WTC11 (cell line): Measurements from ENCODE around the gene UBE2K. TPM values are rescaled to one million over a fixed set of nuclear protein-coding genes. Genes with fewer than 3 reads are reported as not detected.
"Not testable (repeated sequence)": the region's sequence is repeated elsewhere in the genome, so short reads cannot be mapped to it uniquely, and the experiment has no call there.

Experiments used
- ATAC-seq: fragments of 200-7000 bp; cut with Tn5 transposase; 2 replicates; pipeline ENCODE4 v1.10.0; 2021; ENCODE audit warnings: mild to moderate bottlenecking, moderate library complexity
- CTCF ChIA-PET: fragments of 300-600 bp; sonication (Branson Sonifier 250); formaldehyde crosslinking; loops from one replicate; lab custom pipeline; 2021; ENCODE audit warnings: antibody characterized with exemption; lab: Charles Lee
- POLR2A ChIA-PET: fragments of 350-600 bp; sonication (Branson Sonifier 250); formaldehyde crosslinking; loops from one replicate; lab custom pipeline; 2021; ENCODE audit warnings: antibody characterized with exemption; lab: Charles Lee
- DNase-seq: peaks from one replicate; pipeline ENCODE4 v3.0.0; 2021; ENCODE audit warnings: low spot score
- H3K27ac Mint-ChIP-seq: 2 replicates; pipeline ENCODE4 v1.8.0; 2021; ENCODE audit warnings: mixed read lengths
- H3K27me3 Mint-ChIP-seq: 2 replicates; pipeline ENCODE4 v1.8.0; 2021; ENCODE audit warnings: low read depth, mild to moderate bottlenecking, moderate library complexity, mixed read lengths
- H3K36me3 Mint-ChIP-seq: 2 replicates; pipeline ENCODE4 v1.8.0; 2021; ENCODE audit warnings: mixed read lengths
- H3K4me1 Mint-ChIP-seq: 2 replicates; pipeline ENCODE4 v1.8.0; 2022; ENCODE audit warnings: mixed read lengths
- H3K4me3 Mint-ChIP-seq: 2 replicates; pipeline ENCODE4 v1.8.0; 2021; ENCODE audit warnings: mild to moderate bottlenecking, moderate library complexity, mixed read lengths
- H3K9me3 Mint-ChIP-seq: 2 replicates; pipeline ENCODE4 v1.8.0; 2021; ENCODE audit warnings: mixed read lengths
- GRHL2 ChIP-seq: fragments of 250-450 bp; sonication (Bioruptor Pico); IDR thresholded peaks from 2 replicates; pipeline ENCODE4 v1.8.0; 2022; ENCODE audit warnings: mild to moderate bottlenecking, moderate library complexity; ENCODE audit not compliant: insufficient replicate concordance, severe bottlenecking
- GTF2I ChIP-seq: fragments of 250-450 bp; sonication (Bioruptor Pico); conservative IDR thresholded peaks from 2 replicates; pipeline ENCODE4 v1.4.0; 2021; ENCODE audit warnings: mild to moderate bottlenecking
- IRF2 ChIP-seq: sonication (generic); formaldehyde crosslinking; IDR thresholded peaks from 2 replicates; pipeline ENCODE4 v1.8.0; 2022; ENCODE audit warnings: low read depth, missing genetic modification reagents, borderline replicate concordance
- SOX15 ChIP-seq: fragments of 250-450 bp; sonication (Bioruptor Pico); IDR thresholded peaks from 2 replicates; pipeline ENCODE4 v1.9.0; 2021; ENCODE audit warnings: mild to moderate bottlenecking
- SP1 ChIP-seq: sonication (generic); formaldehyde crosslinking; conservative IDR thresholded peaks from 2 replicates; pipeline ENCODE4 v1.8.1; 2022; ENCODE audit warnings: missing genetic modification reagents
- TEAD1 ChIP-seq: sonication (generic); formaldehyde crosslinking; IDR thresholded peaks from 2 replicates; pipeline ENCODE4 v1.8.0; 2022; ENCODE audit warnings: mild to moderate bottlenecking, missing genetic modification reagents
- ZNF138 ChIP-seq: sonication (generic); formaldehyde crosslinking; conservative IDR thresholded peaks from 2 replicates; pipeline ENCODE4 v1.8.1; 2022; ENCODE audit warnings: mild to moderate bottlenecking, moderate library complexity, missing genetic modification reagents
- ZNF219 ChIP-seq: sonication (generic); formaldehyde crosslinking; IDR thresholded peaks from 2 replicates; pipeline ENCODE4 v1.8.0; 2023; ENCODE audit warnings: missing genetic modification reagents, mild to moderate bottlenecking, borderline replicate concordance
- total RNA-seq: library from RNA; stranded (reverse); gene quantifications from 3 replicates; pipeline ENCODE4 v1.2.3, GENCODE V29; 2021
- TF ChIP-seq, protein P1 (sequence below): fragments of 250-450 bp; sonication (Bioruptor Pico); conservative IDR thresholded peaks from 2 replicates; pipeline ENCODE4 v1.9.0; 2021; ENCODE audit warnings: mild to moderate bottlenecking
- TF ChIP-seq, protein P2 (sequence below): sonication (generic); formaldehyde crosslinking; IDR thresholded peaks from 2 replicates; pipeline ENCODE4 v1.8.1; 2022; ENCODE audit warnings: low read depth, missing genetic modification reagents, borderline replicate concordance
- TF ChIP-seq, protein P3 (sequence below): sonication (generic); formaldehyde crosslinking; IDR thresholded peaks from 2 replicates; pipeline ENCODE4 v1.8.0; 2023; ENCODE audit warnings: missing genetic modification reagents, mild to moderate bottlenecking, borderline replicate concordance
- TF ChIP-seq, protein P4 (sequence below): fragments of 200-600 bp; IDR thresholded peaks from 2 replicates; pipeline ENCODE4 v1.8.0; 2022; ENCODE audit warnings: antibody characterized with exemption
- TF ChIP-seq, protein P5 (sequence below): sonication (generic); formaldehyde crosslinking; conservative IDR thresholded peaks from 2 replicates; pipeline ENCODE4 v1.8.1; 2023; ENCODE audit warnings: mild to moderate bottlenecking, low read depth, missing genetic modification reagents, moderate library complexity
- TF ChIP-seq, protein P6 (sequence below): sonication (generic); formaldehyde crosslinking; IDR thresholded peaks from 2 replicates; pipeline ENCODE4 v1.8.1; 2023; ENCODE audit warnings: mild to moderate bottlenecking, missing genetic modification reagents, moderate library complexity

UBE2K gene
- total RNA-seq, 1 experiment from 2014 or later: 135 TPM

DNA sequence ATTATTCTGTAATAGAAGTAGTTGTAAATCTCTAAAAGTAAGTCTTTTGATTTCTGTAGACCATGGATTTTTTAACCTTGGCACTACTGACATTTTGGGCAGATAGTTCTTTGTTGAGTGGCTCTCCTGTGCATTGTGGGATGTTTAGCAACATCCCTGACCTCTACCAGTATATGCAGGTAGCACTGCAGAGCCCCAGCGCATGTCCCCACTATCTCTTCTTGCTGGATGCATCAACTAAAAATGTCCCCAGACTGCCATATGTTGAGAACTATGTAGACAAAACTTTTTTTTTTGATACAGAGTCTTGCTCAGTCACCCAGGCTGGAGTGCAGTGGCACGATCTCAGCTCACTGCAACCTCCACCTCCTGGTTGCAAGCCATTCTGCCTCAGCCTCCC, 4.8 kb downstream of the UBE2K start:
- ATAC-seq (no peak), DNase-seq (no peak)
- ChIA-PET POLR2A (no interaction called here), CTCF (interaction anchor here (1.0 kb wide), 1 partner anchor 614 kb away, joined by 3 read pairs; no protein-coding TSS in a partner anchor)
- Mint-ChIP-seq H3K27me3 (no peaks in the 10 kb centered on the region), H3K9me3 (no peaks in the 10 kb centered on the region), H3K27ac (peak overlapping the region; percentile 70; the same call in 1 of the 2 replicates), H3K4me1 (peaks cover 25% of the 10 kb centered on the region), H3K4me3 (no peak overlapping the region), H3K36me3 (peaks cover 10% of the 10 kb centered on the region)
- TF ChIP-seq, protein P1, sequence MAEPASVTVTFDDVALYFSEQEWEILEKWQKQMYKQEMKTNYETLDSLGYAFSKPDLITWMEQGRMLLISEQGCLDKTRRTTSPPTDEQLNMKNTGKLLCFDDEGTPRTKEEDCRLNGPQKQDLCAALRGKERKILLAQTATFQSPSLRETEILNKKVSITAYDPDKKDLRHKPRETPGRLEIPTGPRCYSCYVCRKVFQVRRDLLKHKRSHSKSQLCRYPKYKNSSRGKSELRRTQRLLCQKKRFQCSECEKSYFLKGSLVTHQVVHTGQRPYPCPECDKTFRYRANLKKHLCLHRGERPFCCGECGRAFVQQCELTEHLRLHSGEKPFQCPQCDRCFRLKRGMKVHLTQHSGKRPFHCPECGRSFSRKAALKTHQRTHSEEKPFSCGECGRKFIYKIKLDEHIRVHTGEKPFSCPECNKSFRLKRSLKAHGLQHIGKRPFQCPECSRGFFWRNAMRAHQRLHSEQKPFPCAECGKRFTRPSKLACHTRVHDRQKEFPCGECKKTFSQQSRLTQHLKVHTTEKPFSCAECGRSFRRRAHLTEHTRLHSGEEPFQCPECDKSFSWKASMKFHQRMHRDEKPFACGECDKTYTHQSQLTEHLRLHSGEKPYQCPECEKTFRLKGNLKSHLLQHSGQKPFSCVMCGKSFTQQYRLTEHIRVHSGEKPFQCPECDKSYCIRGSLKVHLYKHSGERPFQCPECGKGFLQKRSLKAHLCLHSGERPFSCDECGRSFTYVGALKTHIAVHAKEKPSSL (CRISPR knock-in tag): no peak
- TF ChIP-seq, protein P2, sequence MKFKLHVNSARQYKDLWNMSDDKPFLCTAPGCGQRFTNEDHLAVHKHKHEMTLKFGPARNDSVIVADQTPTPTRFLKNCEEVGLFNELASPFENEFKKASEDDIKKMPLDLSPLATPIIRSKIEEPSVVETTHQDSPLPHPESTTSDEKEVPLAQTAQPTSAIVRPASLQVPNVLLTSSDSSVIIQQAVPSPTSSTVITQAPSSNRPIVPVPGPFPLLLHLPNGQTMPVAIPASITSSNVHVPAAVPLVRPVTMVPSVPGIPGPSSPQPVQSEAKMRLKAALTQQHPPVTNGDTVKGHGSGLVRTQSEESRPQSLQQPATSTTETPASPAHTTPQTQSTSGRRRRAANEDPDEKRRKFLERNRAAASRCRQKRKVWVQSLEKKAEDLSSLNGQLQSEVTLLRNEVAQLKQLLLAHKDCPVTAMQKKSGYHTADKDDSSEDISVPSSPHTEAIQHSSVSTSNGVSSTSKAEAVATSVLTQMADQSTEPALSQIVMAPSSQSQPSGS (CRISPR knock-in tag): no peak
- TF ChIP-seq GTF2I (CRISPR knock-in tag): no peak
- no peak for TF ChIP-seq SOX15
- no peak for TF ChIP-seq IRF2 (CRISPR knock-in tag)
- TF ChIP-seq, protein P3, sequence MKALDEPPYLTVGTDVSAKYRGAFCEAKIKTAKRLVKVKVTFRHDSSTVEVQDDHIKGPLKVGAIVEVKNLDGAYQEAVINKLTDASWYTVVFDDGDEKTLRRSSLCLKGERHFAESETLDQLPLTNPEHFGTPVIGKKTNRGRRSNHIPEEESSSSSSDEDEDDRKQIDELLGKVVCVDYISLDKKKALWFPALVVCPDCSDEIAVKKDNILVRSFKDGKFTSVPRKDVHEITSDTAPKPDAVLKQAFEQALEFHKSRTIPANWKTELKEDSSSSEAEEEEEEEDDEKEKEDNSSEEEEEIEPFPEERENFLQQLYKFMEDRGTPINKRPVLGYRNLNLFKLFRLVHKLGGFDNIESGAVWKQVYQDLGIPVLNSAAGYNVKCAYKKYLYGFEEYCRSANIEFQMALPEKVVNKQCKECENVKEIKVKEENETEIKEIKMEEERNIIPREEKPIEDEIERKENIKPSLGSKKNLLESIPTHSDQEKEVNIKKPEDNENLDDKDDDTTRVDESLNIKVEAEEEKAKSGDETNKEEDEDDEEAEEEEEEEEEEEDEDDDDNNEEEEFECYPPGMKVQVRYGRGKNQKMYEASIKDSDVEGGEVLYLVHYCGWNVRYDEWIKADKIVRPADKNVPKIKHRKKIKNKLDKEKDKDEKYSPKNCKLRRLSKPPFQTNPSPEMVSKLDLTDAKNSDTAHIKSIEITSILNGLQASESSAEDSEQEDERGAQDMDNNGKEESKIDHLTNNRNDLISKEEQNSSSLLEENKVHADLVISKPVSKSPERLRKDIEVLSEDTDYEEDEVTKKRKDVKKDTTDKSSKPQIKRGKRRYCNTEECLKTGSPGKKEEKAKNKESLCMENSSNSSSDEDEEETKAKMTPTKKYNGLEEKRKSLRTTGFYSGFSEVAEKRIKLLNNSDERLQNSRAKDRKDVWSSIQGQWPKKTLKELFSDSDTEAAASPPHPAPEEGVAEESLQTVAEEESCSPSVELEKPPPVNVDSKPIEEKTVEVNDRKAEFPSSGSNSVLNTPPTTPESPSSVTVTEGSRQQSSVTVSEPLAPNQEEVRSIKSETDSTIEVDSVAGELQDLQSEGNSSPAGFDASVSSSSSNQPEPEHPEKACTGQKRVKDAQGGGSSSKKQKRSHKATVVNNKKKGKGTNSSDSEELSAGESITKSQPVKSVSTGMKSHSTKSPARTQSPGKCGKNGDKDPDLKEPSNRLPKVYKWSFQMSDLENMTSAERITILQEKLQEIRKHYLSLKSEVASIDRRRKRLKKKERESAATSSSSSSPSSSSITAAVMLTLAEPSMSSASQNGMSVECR: no peak
- TF ChIP-seq, protein P4, sequence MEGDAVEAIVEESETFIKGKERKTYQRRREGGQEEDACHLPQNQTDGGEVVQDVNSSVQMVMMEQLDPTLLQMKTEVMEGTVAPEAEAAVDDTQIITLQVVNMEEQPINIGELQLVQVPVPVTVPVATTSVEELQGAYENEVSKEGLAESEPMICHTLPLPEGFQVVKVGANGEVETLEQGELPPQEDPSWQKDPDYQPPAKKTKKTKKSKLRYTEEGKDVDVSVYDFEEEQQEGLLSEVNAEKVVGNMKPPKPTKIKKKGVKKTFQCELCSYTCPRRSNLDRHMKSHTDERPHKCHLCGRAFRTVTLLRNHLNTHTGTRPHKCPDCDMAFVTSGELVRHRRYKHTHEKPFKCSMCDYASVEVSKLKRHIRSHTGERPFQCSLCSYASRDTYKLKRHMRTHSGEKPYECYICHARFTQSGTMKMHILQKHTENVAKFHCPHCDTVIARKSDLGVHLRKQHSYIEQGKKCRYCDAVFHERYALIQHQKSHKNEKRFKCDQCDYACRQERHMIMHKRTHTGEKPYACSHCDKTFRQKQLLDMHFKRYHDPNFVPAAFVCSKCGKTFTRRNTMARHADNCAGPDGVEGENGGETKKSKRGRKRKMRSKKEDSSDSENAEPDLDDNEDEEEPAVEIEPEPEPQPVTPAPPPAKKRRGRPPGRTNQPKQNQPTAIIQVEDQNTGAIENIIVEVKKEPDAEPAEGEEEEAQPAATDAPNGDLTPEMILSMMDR: no peak
- TF ChIP-seq, protein P5, sequence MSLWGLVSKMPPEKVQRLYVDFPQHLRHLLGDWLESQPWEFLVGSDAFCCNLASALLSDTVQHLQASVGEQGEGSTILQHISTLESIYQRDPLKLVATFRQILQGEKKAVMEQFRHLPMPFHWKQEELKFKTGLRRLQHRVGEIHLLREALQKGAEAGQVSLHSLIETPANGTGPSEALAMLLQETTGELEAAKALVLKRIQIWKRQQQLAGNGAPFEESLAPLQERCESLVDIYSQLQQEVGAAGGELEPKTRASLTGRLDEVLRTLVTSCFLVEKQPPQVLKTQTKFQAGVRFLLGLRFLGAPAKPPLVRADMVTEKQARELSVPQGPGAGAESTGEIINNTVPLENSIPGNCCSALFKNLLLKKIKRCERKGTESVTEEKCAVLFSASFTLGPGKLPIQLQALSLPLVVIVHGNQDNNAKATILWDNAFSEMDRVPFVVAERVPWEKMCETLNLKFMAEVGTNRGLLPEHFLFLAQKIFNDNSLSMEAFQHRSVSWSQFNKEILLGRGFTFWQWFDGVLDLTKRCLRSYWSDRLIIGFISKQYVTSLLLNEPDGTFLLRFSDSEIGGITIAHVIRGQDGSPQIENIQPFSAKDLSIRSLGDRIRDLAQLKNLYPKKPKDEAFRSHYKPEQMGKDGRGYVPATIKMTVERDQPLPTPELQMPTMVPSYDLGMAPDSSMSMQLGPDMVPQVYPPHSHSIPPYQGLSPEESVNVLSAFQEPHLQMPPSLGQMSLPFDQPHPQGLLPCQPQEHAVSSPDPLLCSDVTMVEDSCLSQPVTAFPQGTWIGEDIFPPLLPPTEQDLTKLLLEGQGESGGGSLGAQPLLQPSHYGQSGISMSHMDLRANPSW (CRISPR knock-in tag): no peak
- TF ChIP-seq SP1 (CRISPR knock-in tag): no peak
- no peak for TF ChIP-seq TEAD1
- TF ChIP-seq, protein P6, sequence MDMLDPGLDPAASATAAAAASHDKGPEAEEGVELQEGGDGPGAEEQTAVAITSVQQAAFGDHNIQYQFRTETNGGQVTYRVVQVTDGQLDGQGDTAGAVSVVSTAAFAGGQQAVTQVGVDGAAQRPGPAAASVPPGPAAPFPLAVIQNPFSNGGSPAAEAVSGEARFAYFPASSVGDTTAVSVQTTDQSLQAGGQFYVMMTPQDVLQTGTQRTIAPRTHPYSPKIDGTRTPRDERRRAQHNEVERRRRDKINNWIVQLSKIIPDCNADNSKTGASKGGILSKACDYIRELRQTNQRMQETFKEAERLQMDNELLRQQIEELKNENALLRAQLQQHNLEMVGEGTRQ: no peak
- TF ChIP-seq GRHL2 (CRISPR knock-in tag): no peak
- TF ChIP-seq ZNF219 (CRISPR knock-in tag): no peak
- no peak for TF ChIP-seq ZNF138

DNA sequence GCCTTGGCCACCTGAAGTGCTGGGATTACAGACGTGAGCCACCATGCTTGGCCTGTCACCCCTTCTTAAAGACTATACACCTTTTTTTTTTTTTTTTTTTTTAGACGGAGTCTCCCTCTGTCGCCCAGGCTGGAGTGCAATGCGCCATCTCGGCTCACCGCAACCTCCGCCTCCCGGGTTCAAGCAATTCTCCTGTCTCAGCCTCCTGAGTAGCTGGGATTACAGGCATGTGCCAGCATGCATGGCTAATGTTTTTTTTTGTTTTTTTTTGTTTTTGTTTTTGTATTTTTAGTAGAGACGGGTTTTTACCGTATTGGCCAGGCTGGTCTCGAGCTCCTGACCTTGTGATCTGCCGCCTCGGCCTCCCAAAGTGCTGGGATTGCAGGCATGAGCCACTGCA, 6.9 kb downstream of the UBE2K start:
- H3K27ac Mint-ChIP-seq, CTCF ChIA-PET, ATAC-seq, DNase-seq, H3K27me3 Mint-ChIP-seq, H3K36me3 Mint-ChIP-seq, H3K4me3 Mint-ChIP-seq, H3K9me3 Mint-ChIP-seq: not testable (repeated sequence)
- POLR2A ChIA-PET: interaction anchor here (0.5 to 0.7 kb wide), 3 partner anchors 10 to 113 kb away, joined by 3 to 8 read pairs (median 3); no protein-coding TSS in a partner anchor
- H3K4me1 Mint-ChIP-seq: peaks cover 26% of the 10 kb centered on the region
